Retinal pigment epithelial cell (primary cell): ENCODE data around the gene LEPROT.

ENCODE experiments used
- DNase-seq: peaks from one replicate; pipeline ENCODE4 v3.0.0-alpha.2; 2010; ENCODE audit warnings: low read depth
- H3K4me3 ChIP-seq: 2 replicates; pipeline ENCODE4 v1.5.1; 2011; ENCODE audit warnings: mild to moderate bottlenecking, low read length, control low read depth, moderate library complexity
- CTCF ChIP-seq: conservative IDR thresholded peaks from 2 replicates; pipeline ENCODE4 v1.5.1; 2011; ENCODE audit warnings: low read depth, low read length, control low read depth, inconsistent platforms

The LEPROT gene

GRCh38 chr1:65387821-65388220 lies 32.6 kb upstream of the LEPROT start:
- H3K4me3 ChIP-seq, result no peak overlapping the region
- DNase-seq, result no peak
- TF ChIP-seq CTCF, result no peak

- H3K4me3 ChIP-seq, result no peak overlapping the region
- no peak for TF ChIP-seq CTCF
- DNase-seq, result no peak
Measured at GRCh38 chr1:65388908-65389695, 31.4 kb upstream of the LEPROT start.

GRCh38 chr1:65392497-65392896 lies 28.0 kb upstream of the LEPROT start:
- TF ChIP-seq CTCF, result no peak
- DNase-seq, result no peak
- H3K4me3 ChIP-seq, result no peak overlapping the region

DNA sequence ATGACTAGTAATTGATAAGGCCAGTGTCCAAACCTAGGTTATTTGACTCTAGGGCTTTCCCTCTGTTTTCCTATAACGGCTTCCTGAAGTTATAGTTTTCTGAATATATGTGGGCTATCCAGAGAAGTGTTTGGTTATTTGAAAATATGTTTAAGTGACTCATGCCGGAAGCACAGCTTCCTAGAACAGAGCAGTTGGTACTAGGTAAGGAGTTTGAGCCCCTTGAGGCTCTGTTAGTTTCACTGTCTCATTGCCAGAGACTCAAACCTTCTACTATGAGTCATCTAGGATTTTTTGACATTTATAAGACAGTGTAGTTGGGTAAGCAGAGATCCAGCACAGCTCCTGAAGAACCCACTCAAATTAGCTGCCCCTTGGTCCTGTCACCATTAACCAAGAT lies 27.1 kb upstream of the LEPROT start:
- TF ChIP-seq CTCF, result no peak
- no peak overlapping the region for H3K4me3 ChIP-seq
- no peak for DNase-seq

- no peak for DNase-seq
- TF ChIP-seq CTCF, result no peak
- no peak overlapping the region for H3K4me3 ChIP-seq
Measured at GRCh38 chr1:65393928-65394327, 26.5 kb upstream of the LEPROT start.

DNA sequence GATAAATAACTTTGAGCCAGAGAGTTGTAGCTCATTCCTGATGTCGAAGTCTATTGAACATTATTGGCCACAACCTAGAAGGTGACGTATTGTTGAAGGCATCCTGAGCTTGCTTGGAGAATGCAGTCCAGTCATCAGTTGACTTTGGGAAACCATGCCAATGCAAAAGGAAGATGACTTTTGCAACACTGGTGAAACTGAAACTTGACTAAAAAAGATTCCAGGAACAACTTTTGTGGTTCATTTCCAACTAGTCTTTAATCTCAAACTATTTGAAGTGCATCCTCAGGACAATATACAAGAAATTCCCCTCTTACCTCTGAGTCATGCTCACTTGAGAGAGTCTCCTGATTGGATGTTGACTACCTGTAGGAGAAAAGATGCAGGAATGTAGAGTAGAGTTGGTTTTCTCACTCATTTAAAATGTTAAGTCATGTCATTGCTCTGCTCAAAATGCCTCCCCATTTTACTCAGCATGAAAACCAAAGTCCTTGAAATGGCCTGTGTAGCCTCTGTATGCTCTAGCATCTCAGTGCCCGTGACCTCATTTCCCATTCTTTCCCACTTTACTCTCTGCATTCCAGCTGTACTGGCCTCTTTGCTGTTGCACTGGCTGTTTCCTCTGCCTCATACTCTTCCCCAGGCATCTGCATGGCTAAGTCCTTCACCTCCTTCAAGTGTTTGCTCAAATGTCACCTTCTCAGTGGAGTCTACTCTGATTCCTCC lies 24.4 kb upstream of the LEPROT start:
- H3K4me3 ChIP-seq, result no peak overlapping the region
- no peak for DNase-seq
- TF ChIP-seq CTCF, result no peak

DNA sequence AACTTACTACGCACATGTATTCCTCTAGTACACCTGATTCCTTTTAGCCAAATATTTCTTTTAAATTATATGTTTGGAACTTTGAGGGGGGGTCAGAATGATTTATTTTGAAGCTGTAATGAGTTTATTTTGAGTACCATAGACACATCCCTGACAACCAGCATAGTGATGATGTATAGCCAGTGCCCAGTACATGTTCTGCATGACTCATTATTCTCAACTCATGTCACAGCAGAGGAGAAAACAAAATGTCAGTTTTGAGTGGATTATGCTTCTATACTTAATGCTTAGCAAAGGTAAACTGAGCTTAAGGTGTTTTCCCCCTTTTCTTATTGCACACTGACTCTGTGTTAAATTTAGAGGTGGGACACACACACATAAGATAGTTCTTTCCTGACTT lies 22.4 kb upstream of the LEPROT start:
- no peak for DNase-seq
- no peak for TF ChIP-seq CTCF
- no peak overlapping the region for H3K4me3 ChIP-seq
